Measurements from ENCODE around the gene TIMM13. TPM values are rescaled to one million over a fixed set of nuclear protein-coding genes. Genes with fewer than 3 reads are reported as not detected.

The TIMM13 gene
- total RNA-seq, 1 donor from 2014 or later, result 22.3 TPM

DNA sequence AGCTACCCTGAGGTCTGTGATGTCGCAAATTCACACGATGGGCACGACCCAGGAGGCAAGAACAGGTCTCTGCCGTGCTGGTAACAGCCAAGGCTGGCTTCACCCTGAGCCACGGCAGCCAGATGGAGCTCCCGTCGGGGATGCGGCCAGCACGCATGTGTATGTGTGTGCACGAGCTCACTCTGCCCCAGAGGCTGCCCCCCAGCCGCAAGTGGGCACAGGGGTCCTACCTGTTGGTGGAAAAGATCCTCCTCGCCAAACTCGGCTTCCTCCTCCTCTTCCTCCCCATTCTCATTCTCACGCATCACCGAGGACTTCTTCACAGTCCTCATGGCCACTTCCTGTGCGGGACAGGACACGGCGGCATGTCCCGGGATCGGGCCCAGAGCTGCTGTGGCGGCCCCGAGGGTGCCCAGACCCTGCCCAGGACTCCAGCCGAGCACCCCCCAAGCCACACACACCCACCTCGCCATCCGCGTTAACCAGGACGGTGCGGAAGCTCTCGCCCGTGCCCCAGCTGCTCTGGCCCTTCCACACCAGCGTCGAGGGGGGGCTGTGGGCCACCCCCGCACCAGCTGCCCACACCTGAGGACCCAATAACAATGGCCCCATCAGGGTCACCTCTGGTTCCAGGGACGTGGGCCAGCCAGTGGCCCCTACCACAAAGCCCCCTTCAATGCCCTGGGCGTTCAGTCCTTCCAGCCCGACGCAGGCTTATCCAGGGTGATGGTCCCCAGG, 4.1 kb upstream of the TIMM13 start:
- peaks cover 9% of the 10 kb centered on the region for H3K36me3 Mint-ChIP-seq
- peaks cover 7% of the 10 kb centered on the region for H3K79me2 ChIP-seq (ENCODE audit: low read depth)
- peaks cover 11% of the 10 kb centered on the region for H3K4me1 ChIP-seq
- peaks cover 19% of the 10 kb centered on the region for H3K27me3 Mint-ChIP-seq (ENCODE audit: insufficient read depth, low read depth)
- H3K9ac ChIP-seq, result no peak overlapping the region
- H3K9me3 ChIP-seq (ENCODE audit: low read depth), result no peaks in the 10 kb centered on the region
- no peak for TF ChIP-seq CTCF (IDR thresholded peaks at IDR 0.05)
- no peak for TF ChIP-seq EZH2phosphoT487 (IDR thresholded peaks at IDR 0.05)
- TF ChIP-seq EZH2 (IDR thresholded peaks at IDR 0.05), result no peak
- no peak overlapping the region for H3K4me3 Mint-ChIP-seq
- peaks cover 7% of the 10 kb centered on the region for H4K20me1 ChIP-seq (ENCODE audit: low read depth)
- no peaks in the 10 kb centered on the region for H3K27me3 ChIP-seq
- H3K4me3 ChIP-seq, result no peak overlapping the region
- no peaks in the 10 kb centered on the region for H3K36me3 ChIP-seq
- no peak for DNase-seq (ENCODE audit: low spot score)
- H3K27ac Mint-ChIP-seq, result no peak overlapping the region
- H3K27ac ChIP-seq, result no peak overlapping the region
- no peak overlapping the region for H2AFZ ChIP-seq (replicated peaks)
- peaks cover 7% of the 10 kb centered on the region for H3K4me1 Mint-ChIP-seq
- no peak overlapping the region for H3K4me2 ChIP-seq
- H3K9me3 Mint-ChIP-seq, result no peaks in the 10 kb centered on the region
- peaks cover 37% of the 10 kb centered on the region for H3F3A ChIP-seq (ENCODE audit: low read depth)

- no peak overlapping the region for H2AFZ ChIP-seq (replicated peaks)
- peaks cover 21% of the 10 kb centered on the region for H4K20me1 ChIP-seq (ENCODE audit: low read depth)
- H3K4me1 Mint-ChIP-seq, result peaks cover 11% of the 10 kb centered on the region
- no peak overlapping the region for H3K27ac Mint-ChIP-seq
- no peak overlapping the region for H3K4me3 ChIP-seq
- H3K9ac ChIP-seq, result no peak overlapping the region
- H3K36me3 Mint-ChIP-seq, result peaks cover 4% of the 10 kb centered on the region
- peaks cover 18% of the 10 kb centered on the region for H3K4me1 ChIP-seq
- DNase-seq (ENCODE audit: low spot score), result no peak
- H3K27me3 ChIP-seq, result no peaks in the 10 kb centered on the region
- peaks cover 17% of the 10 kb centered on the region for H3K79me2 ChIP-seq (ENCODE audit: low read depth)
- H3K27ac ChIP-seq, result no peak overlapping the region
- H3K4me2 ChIP-seq, result no peak overlapping the region
- peak overlapping the region; percentile 33 for H3K4me3 Mint-ChIP-seq
- H3F3A ChIP-seq (ENCODE audit: low read depth), result peaks cover 46% of the 10 kb centered on the region
- H3K9me3 ChIP-seq (ENCODE audit: low read depth), result no peaks in the 10 kb centered on the region
- no peaks in the 10 kb centered on the region for H3K36me3 ChIP-seq
- TF ChIP-seq EZH2 (IDR thresholded peaks at IDR 0.05), result no peak
- TF ChIP-seq CTCF (IDR thresholded peaks at IDR 0.05), result no peak
- TF ChIP-seq EZH2phosphoT487 (IDR thresholded peaks at IDR 0.05), result no peak
- H3K27me3 Mint-ChIP-seq (ENCODE audit: insufficient read depth, low read depth), result peaks cover 21% of the 10 kb centered on the region
- H3K9me3 Mint-ChIP-seq, result no peaks in the 10 kb centered on the region
Observed at GRCh38 chr19:2429917-2430535, 2.6 kb upstream of the TIMM13 start.

DNA sequence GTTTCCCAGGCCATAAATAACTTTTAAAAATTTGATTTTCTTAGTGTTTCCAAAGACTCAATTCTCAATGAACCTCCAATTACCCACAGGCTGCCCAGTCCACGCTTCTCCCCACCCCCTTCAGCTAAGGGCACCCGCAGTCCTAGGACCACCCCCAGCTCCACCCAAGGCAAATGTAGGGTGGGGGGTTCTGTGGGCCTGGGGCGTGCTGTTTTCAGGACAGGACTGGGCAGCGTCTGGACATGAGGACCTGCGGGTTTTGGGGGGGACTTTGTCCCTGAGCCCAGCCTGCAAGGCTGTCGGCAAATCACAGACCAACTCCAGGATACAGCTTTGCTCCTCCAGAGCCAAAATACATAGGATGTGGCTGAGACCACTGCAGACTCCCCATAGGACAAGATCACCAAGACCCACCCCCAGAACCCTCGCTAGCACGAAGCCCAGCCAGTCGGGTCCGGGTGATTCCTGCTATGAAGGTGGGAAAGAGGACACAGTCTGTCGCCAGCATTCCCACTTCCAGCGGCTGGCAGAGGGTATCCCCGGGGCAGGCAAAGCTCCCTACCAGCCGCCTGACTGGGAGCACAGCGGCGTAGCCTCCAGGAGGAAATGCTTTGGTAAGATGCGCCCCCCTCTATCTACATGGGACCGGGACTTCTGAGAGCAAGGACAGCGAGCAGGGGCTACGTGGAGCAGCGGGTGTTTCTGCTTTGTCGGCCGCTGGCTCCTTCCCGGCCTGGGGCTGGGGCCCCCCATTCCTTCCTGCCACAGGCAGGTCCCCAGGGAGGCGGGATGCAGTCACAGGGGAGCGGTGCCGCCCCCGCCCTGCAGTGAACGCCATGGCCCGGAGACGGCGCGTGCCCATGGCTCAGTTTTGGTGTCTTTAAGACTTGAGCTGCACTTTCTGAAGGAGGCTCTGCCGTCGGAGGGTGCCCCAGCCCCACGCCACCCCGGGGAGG, 1.6 kb upstream of the TIMM13 start:
- H3K4me1 Mint-ChIP-seq, result peaks cover 11% of the 10 kb centered on the region
- H3K27ac Mint-ChIP-seq, result peak overlapping the region; percentile 66
- Histone ChIP-seq H2AFZ (replicated peaks) (no peak overlapping the region), H3K9ac (no peak overlapping the region), H3K9me3 (ENCODE audit: low read depth) (no peaks in the 10 kb centered on the region), H3K27me3 (no peaks in the 10 kb centered on the region), H3F3A (ENCODE audit: low read depth) (peaks cover 46% of the 10 kb centered on the region), H3K79me2 (ENCODE audit: low read depth) (peaks cover 25% of the 10 kb centered on the region), H3K4me1 (peaks cover 18% of the 10 kb centered on the region), H3K27ac (no peak overlapping the region), H3K4me3 (no peak overlapping the region), H3K36me3 (no peaks in the 10 kb centered on the region), H4K20me1 (ENCODE audit: low read depth) (peaks cover 31% of the 10 kb centered on the region), H3K4me2 (no peak overlapping the region)
- peaks cover 23% of the 10 kb centered on the region for H3K27me3 Mint-ChIP-seq (ENCODE audit: insufficient read depth, low read depth)
- H3K36me3 Mint-ChIP-seq, result peaks cover 2% of the 10 kb centered on the region
- TF ChIP-seq EZH2phosphoT487 (IDR thresholded peaks at IDR 0.05) (no peak), CTCF (IDR thresholded peaks at IDR 0.05) (no peak), EZH2 (IDR thresholded peaks at IDR 0.05) (no peak)
- DNase-seq (ENCODE audit: low spot score), result no peak
- peak overlapping the region; percentile 50 for H3K4me3 Mint-ChIP-seq
- H3K9me3 Mint-ChIP-seq, result no peaks in the 10 kb centered on the region
